ENCODE data around the gene DNASE1L1.

DNA sequence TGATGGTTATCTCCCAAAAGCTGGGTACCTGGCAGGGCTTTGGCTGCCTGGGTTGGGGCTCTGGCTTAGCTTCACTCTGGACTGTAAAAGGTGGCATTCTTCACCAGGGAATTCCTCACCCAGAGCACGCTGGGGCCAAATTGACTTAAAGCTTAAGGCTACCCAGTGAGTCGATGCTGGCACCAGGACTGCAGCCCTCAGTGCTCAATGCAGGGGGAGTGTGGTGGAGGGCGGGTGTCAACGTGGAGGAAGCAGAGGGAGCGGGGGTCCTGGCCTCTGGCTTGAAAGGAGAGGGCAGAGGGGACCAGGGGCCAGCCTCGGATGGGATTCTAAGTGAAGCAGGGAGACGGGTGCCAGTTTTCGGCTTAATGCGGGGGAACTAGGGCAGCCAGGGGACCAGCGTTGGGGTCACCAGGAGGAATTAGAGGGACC, 34.4 kb upstream of the DNASE1L1 start:
- TF ChIP-seq, protein P1, sequence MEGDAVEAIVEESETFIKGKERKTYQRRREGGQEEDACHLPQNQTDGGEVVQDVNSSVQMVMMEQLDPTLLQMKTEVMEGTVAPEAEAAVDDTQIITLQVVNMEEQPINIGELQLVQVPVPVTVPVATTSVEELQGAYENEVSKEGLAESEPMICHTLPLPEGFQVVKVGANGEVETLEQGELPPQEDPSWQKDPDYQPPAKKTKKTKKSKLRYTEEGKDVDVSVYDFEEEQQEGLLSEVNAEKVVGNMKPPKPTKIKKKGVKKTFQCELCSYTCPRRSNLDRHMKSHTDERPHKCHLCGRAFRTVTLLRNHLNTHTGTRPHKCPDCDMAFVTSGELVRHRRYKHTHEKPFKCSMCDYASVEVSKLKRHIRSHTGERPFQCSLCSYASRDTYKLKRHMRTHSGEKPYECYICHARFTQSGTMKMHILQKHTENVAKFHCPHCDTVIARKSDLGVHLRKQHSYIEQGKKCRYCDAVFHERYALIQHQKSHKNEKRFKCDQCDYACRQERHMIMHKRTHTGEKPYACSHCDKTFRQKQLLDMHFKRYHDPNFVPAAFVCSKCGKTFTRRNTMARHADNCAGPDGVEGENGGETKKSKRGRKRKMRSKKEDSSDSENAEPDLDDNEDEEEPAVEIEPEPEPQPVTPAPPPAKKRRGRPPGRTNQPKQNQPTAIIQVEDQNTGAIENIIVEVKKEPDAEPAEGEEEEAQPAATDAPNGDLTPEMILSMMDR (IDR thresholded peaks at IDR 0.05) = no peak
- TF ChIP-seq EZH2 (IDR thresholded peaks at IDR 0.05; ENCODE audit: borderline replicate concordance, insufficient read depth, low read depth, low read length, poor library complexity, severe bottlenecking) = no peak

Data from B cell (primary cell).